Erythroblast (primary cell): ENCODE data around the gene LIN54.

Experiments
- GATA1 ChIP-seq: IDR thresholded peaks from 2 replicates; pipeline ENCODE4 v1.6.1; 2011; ENCODE audit warnings: low read depth, mild to moderate bottlenecking, control low read depth, low read length, moderate library complexity
- POLR2A ChIP-seq: IDR thresholded peaks from 2 replicates; pipeline ENCODE4 v1.6.1; 2011; ENCODE audit warnings: mild to moderate bottlenecking, low read length

DNA sequence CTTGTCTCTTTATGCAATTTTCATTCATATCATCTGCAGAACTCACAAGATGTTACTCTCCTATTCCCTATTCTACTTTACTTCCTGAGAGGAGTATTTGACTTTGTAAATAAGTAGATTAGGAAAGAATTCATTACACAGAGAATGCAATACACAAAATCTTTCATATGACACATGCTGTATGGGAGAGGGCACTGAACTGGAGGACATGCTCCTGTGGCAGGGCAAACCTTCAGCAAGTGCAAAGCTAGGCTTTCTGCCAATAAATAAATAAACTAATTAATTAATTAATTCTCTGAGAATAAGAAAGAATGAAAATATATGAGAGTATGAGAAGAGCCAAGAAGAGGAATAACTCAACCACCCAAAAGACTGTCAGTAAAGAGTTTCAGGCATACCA is 76.2 kb downstream of the LIN54 start:
- TF ChIP-seq POLR2A = no peak
- TF ChIP-seq GATA1 = no peak
